NCI-H748 (cell line): ENCODE results near the gene PCDHB12.
A peak's percentile ranks its signal among the peaks of the same experiment; 100 is the strongest.

ENCODE experiments used
- DNase-seq: peaks from one replicate; lab custom pipeline; 2025; ENCODE audit not compliant: unreplicated experiment; lab: John Stamatoyannopoulos, UW

Gene PCDHB12

GRCh38 chr5:141260458-141261237 lies 52.1 kb downstream of the PCDHB12 start:
- peak; percentile 34 for DNase-seq

GRCh38 chr5:141261238-141261546 lies 52.7 kb downstream of the PCDHB12 start:
- no peak for DNase-seq
